IPS DF 4.7 (cell line): ENCODE data around the gene GINS1.

ENCODE experiments used
- DNase-seq: peaks from one replicate; pipeline ENCODE4 v3.0.0-alpha.2; 2013; ENCODE audit warnings: low spot score; ENCODE audit errors: extremely low read depth

The GINS1 gene

DNA sequence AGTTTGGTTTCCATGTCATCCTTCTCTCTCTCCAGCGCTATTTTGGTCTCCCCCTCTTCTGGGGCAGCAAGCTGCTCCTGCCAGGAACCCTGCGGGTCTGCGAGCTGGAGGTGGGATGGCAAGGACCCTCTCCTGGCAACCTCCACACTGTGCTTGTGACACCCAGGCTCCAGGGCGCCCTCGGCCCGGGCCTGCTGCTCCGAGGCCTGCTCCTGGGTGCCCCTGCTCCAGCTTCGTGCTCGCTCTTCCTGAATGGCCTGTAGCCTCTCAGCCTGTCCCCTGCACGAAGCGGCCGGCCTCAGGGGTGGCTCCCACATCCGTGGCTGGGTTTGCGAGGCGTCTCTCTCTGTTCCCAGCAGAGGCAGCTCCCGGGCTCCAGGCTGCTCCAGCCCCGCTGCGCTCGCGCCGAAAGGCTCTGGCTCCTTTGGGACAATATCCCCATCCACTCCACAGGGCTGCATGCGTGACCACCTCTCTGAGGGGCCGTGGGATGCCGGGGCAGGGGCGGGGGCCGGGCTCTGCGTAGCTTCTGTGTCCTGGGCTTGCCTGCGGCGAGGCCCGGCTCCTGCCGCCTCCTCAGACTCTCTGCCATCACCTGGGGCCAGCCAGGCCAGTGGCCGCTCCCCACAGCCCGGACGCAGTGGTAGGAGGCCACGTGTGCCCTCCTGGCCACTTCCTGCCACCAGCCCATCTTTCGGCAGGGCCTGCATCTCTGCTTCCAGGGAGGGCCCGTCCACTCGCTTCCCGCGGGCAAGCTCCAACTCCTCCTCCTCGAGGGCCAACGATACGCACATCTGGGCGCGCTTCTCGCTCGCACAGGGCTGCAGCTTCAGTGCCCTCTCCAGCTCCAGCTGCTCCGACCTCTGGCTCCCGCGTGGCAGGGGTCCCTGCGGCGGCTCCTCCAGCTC, 68.9 kb downstream of the GINS1 start:
- DNase-seq = no peak

DNA sequence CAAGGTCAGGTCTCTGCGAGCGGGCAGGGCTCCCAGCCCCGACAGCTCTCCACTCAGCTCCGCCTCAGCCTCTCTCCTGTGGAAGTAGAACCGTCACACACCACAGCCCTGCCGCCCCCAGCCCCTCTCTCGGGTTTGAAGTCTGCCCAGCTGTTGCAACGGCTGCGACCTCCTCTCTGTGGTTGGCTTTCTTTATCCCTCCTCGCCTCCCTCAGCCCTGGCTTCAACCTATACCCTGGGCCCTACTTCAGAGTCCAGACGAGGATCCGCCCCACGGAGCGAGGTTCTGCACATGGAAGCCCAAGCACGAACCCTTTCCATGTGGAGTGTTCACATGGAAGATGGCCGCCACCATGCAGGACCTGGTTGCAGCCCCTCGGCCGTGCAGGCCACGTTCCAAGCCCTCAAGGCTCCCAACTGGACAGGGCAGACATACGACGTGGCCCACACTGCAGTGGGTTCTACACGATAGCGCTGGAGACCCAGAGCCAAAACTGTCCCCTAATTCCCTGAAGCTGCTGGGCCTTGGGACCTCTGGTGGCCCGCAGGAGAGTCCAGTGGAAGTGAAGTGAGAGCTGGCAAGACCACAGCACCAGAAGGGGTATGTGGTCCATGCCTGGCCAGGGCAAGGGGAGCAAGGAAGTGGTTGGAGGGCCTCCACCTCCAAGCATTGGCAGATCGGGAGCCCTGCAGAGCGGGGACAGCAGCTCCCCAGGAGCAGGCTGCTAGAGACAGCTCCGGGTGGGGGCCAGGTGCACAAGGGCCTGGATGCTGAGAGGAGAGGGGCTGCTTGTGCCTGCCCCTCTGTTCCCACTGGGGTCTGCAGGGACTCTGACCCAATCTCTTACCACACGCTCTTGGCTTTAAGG, 69.8 kb downstream of the GINS1 start:
- DNase-seq = no peak

DNA sequence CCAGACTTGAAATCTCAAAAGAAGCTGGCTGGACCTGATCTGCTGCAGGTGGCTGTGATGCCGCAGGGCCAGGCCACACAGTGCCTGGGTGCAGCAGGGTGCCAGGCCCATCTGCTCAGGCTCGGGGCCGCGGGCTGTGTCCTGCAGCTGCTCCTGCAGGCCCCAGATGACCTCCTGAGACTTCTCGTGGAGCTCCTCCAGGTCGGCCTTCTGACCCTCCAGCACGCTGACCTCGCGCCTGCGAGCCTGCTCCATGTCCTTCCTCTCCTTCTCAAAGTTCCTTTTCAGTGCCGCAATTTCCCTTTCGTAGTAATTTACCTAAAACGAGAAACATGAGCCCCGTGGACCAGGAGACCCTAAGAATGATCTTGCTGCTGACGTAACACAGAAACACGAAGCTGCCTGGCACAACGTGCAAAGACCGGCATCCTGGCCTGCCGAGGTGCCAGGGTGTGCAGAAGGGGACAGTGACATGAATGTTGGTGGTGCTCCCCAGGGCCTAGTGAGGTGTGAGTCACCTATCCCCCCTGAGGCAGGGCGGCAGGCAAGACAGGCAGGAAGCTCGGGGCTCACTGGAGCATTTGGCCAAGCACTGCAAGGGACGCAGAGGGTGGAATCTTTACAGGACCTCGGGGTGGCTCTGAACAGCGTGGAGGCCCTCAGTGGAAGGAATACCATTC, 71.6 kb downstream of the GINS1 start:
- no peak for DNase-seq

DNA sequence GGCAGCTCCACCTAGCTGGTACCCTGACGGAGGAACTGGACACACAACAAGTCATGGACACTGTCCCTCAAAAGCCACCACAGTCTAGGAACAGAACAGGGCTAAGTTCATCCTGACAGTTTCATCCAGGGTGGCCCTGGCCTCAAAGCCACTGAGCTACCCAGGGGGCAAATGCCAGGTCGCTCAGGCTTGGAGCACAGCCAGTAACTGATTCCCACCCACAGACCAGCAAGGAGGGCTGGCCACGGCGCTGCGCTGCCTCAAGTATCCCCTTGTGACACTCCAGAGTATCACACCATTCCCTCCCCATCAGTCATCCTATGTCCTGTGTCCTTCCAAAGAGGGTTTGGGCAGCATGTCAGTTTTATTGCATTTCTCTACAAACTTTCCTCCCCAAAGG, 72.2 kb downstream of the GINS1 start:
- no peak for DNase-seq

DNA sequence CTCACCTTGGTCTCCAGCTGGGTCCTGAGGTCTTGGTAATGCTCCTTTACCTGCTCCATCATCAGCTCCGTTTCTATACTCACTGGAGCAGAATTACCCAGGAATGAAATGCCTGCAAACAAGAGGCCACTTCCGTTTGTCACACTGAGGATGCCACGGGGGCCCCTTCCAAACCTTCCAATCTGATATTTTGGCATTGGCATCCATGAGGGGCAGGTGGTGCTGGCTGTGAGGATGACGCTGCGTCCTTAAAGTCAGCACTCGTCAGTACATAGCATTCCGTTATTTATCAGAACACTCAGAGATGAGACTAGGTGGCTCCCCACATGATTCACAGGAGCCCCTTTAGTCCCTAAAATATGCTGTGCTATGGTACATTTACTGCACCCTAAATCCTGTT, 72.7 kb downstream of the GINS1 start:
- DNase-seq = no peak

DNA sequence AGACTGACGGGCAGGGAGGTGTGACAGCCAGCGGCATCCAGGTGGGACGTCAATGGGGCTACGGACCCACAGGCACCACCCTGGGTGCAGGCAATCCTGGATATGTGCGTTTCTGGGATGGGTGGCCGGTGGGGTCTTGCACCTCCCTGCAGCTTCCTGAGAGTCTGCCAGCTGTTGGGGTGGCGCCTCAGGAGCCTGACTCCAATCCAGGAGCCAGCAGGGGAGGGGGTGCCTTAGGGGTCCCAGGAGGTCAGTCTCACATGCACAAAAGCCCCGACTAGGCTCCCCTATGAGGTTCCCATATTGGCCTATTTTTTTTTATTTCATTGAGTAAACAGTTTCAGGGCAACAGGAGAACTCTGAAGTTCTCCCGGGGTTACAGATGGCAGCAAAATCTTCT, 73.3 kb downstream of the GINS1 start:
- DNase-seq = no peak

DNA sequence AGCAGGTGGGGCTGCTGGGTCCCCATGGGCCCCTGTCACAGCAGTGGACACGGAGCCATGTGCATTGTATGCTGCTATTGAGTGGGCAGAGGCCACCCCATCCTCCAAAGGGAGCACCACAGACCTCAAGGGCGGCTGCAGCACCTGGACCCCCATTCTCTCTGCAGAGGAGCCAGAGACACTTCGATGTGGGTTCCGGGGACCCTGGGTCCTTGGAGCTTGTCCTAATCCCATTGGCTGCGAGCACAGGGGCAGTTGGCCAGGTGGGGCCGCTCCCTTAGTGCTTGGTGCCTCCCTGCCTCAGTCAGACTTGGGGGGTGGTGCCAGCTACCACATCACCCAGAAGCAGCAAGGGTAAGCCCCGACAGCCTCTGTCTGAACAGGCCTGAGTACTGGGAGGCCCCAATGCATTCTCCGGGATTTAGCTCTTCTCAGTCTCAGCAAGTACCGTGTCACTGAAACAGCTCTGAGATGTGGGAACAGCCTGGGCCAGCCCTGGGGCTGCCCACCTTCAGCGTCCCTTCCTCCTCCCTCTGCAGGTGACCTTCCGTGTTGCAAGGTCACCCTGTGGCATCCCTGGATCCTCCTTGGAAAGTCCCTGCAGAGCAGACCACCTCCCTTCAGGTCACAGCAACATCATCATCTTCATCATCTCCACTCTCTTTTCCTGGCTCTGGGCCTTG, 73.9 kb downstream of the GINS1 start:
- DNase-seq = no peak

DNA sequence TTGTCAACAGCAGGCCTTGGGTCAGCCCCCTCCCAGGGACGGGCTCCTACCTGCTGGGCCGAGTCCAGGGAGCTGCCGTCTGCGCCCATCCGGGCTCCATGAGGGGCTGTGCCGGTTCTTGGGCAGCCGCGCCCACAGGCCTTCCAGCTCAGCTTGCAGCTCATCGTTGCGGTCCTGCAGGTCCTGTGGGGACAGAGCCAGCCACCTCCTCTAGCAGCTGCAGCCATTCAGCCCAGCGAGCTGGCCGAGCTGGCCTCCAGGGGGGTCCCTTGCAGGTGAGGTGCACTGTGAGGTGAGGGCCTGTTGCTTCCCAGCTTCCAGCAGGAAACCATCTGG, 74.4 kb downstream of the GINS1 start:
- no peak for DNase-seq

DNA sequence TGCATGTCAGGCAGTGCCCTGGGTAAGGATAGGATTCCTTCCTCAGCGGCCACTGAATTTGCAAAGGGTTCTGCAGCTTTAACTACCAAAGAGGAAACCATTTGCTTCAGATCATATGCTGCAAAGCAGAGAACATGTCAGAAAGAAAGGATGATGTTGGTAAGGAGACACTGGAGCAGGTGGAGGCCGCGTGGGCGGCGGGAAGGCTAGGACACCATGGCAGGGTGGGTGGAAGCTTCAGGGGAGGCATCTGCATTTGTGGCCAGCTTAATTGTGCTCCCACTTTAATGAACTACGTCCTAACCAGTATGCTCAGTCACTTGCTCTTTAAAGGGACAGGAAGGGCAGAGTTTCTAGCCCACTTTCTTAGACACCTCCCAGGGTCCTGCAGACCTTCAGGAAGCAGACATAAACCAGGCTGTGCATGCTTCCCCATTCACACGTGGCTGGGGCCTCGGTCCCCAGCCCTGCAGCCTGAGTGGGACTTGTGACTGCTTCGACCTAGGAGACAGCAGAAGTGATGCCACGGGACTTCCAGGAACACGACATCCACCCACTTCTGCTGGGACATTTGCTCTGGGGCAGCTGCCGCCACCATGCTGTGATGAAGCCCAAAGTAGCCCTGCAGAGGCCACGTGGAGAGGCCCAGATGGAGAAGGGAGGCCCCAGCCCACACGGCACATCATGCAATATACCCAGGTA, 76.1 kb downstream of the GINS1 start:
- no peak for DNase-seq

DNA sequence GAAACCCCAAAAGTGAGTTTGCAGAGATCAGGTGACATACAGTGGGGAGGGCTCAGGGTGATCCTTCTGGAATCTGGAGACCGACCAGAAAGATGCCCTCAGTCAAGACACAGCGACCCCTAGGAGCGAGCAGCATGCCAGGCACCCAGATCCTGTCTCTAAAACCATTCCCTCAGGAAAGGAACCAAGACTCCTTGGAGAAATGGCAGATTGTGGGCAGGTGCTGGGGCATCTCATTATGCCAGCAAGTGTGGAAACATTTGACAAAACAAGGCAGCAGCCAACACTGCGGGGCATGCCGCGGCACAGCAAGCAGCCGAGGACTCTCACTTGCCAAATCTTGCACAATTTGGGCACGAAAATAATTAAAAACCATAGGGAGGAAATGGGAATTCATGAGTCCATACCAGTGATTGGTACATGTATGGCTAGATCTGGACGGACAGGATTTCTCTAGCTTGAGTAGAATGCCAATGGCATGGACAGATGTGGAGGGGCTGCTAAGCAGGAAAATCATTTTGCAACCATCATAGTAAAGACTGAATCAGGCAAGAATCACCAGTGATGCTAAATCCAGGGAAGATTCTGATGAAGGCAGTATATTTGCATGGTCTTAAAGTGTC, 76.9 kb downstream of the GINS1 start:
- no peak for DNase-seq

DNA sequence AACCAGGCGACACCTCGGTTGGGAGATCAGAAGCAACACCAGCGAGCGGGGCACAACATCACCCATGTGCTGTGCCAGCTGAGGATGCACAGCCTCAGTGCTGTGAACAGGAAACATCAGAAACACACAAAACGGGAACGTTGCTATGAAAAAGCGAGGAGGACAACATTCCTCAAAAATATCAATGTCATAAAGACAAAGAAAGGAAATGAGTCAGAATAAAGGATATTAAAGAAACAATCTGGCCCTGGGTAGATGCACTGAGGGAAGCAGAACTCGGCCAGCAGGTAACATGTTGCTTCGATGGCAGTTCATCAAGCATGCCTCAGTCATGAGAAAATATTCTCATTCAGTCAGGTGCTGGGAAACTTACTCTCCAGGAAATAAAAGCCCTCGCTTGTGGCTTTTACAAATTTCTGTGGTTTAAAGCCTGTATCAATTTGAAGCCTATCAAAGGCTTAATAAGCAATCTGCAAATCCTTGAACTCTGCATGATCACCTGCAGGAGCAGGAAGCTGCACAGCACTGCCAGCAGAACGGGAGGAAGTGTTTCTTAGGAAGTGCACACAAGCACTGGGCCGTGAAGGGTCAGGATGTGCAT, 77.5 kb downstream of the GINS1 start:
- DNase-seq = no peak

DNA sequence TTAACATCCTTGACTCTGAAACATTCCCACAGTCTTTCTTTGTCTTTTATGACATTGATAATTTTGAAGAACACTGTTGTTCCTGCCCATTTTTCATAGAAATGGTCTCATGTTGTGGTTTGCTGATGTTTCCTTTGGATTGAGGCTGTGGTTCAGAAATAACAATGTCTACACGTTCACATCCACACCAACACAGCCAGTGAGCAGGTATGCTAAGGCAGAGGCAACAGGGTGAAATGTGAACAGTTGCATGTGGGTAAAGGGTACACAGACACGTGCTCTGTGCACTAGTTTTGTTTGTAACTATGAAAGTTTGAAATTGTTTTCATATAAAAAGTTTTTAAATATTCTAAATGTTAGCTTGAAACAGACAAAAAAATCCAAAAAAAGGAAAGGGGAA, 78.4 kb downstream of the GINS1 start:
- no peak for DNase-seq

DNA sequence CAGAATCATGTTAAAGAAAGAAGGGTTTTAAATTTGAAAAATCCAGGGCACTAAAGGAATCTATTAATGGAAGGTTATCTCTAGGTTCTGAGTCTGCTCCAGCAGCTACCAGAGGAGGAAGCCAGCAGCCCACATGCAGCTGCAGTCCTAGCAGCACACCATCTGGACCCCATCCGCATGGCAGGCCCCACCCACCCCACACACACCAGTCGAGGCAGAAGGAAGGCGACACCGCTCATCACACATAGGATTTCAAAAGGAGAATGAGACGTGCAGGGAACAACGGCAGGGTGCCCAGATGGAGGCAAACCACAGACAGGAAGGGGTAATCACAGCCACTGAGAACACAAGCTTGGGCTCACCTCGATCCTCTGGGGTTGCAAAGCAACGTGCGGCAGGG, 78.9 kb downstream of the GINS1 start:
- DNase-seq = no peak

DNA sequence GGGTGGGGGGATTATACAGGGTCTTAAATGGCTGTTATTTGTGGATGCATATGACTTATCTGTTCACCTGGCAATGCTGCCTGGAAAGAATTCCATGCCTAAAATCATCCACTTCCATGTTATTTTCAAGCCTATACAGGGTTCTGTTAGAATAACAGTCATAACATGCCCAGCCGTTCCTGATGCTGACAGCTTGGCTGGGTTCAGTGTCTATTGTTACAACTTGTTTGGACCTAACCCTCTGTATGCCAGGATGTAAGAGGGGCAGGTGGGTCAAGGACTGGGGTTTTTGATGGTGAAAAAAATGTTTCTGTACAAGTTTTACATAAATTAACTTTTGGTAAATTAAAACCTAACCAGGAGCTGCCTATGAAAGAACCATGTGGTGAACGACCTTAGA, 79.8 kb downstream of the GINS1 start:
- DNase-seq = no peak

DNA sequence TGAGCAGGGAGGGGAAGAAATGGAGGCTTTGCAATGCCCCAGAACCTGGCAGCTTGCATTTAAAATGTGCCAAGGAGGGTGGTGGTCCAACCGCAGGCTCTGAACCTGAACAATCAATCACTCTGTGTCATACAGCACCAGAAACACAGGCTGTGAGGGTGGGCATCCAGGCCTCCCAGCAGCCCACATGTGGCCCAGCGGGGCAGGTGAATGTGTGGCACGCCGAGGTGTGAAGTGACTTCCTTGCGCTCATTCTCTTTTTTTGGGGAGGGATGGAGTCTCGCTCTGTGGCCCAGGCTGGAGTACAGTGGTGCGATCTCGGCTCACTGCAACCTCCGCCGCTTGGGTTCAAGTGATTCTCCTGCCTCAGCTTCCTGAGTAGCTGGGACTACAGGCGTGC, 80.5 kb downstream of the GINS1 start:
- no peak for DNase-seq

DNA sequence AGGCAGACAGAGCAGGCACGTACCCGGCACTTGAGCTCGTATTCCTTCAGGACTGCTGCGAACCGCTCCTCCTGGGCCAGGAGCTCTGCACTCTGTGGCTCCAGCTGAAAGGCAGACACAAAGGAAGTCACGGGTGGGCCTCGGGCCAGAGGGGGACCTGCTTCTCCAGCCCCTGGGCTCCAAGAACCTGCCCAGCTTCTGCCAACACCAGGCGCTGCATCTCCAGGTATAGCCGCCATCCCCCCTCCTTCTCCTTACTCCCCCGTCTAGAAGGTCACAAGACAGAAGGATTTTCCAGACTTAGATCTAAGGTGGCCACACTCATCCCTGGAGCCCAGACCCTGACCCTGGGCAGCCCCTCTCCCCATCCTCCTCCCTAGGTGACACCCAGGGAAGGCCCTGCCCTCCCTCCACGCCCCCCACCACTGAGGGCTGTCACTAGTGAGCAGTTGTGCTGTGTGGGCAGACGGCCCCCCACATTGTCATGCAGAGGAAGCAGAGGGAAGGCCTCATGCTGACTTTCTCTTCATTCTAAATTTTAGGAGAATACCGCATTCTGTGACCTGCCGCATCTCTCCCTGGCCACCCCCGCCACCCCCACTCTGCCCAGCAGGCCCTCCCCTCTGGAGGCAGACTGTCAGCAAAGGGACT, 81.9 kb downstream of the GINS1 start:
- DNase-seq = no peak

DNA sequence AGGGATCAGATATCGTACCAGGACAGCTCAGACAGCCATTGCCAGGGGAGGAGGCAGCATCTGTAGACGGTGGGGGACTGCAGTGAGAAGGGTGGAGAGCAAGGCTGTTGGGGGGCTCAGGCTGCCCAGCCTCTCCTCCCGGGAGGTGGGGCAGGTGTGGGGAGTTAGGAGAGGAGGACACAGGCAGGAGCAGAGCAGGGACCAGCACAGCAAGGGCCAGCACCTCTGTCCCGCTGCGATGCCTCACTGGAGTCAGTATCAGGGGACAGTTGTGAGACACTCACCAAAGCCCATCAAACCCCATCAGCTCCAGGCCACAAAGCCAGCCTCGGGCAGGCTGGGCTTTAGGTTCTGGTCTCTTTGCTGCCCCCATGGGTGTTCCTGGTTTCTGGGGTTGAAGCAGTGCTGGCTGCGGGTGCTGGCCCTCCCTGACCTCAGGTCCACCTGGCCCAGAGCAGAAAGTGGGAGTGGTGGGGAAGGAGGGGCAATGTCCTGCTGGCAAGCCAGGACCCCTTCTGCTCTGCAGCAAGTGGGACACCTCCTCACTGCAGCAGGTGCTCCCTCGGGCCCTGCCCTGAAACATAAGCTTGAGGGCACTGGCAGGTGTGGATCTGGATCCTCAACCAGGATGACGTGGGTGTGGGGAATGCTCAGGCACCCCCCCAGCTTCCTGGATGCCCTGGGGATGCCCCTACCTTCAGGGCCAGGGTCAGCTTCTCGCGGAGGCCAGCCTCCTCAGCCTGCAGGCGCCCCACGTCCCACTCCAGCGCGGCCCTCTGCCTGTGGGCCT, 83.4 kb downstream of the GINS1 start:
- no peak for DNase-seq

DNA sequence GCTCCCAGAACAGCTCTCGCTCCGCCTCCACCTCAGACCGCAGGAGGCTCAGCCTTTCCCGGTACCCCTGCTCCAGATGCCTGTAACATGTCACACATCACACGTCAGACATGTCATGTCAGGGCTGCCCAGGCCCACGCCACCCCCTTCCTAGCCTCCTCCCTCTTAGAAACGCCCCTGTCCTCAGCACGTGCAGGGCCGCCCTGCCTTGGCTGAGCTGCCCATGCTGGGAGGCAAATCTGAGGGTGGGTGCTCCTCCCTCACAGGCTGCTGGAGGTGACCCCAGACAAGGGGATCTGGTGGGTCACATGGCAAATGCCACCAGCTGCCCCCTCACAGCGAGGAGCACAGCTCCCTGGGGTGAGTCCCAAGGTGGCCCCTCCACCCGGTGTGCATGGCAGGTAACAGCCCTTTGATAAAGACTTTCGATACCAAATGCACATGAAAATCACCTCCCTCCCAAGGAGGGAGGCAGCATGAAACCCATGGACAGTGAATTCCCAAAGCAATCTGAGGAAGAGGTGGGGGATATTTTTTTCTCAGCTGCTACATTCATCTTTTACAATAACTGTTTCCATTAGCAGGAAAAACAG, 84.1 kb downstream of the GINS1 start:
- no peak for DNase-seq
